CD4-positive, alpha-beta T cell treated with Interleukin-4 for 4 hours (primary cell): ENCODE data around the gene RPL6.

Experiments
- DNase-seq: peaks from one replicate; pipeline ENCODE4 v3.0.0-alpha.2; 2020

Gene RPL6

GRCh38 chr12:112375105-112375504 is 34.3 kb downstream of the RPL6 start:
- DNase-seq = no peak

DNA sequence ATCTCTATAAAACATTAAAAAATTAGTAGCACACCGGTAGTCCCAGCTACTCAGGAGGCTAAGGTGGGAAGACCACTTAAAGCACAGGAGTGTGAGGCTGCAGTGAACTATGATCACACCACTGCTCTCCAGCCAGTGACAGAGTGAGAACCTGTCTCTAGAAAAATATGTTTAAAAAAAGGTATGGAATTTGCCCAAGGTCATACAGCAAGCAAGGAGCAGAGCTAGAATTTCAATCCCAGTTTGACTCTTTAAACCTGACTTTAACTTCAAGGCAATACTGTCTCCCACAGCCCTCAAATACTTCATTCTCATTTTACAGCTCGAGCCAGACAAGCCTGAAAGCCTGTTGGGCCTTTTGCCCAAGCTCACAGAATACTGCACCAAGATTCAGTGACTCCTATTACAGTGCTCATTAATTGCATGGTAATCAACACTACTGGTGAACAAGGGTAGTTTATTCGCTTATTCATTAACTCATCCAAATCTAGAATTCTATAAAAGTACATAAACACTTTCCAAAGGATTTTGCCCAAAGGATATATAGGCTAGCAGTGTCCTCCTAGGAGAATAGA is 35.2 kb downstream of the RPL6 start:
- no peak for DNase-seq

GRCh38 chr12:112370868-112371510 is 38.4 kb downstream of the RPL6 start:
- no peak for DNase-seq

- no peak for DNase-seq
Measured at GRCh38 chr12:112370199-112370598, 39.2 kb downstream of the RPL6 start.

GRCh38 chr12:112368856-112369255 is 40.5 kb downstream of the RPL6 start:
- no peak for DNase-seq

GRCh38 chr12:112367965-112368364 is 41.4 kb downstream of the RPL6 start:
- DNase-seq = no peak

- DNase-seq = no peak
Measured at GRCh38 chr12:112362310-112362709, 47.1 kb downstream of the RPL6 start.

DNA sequence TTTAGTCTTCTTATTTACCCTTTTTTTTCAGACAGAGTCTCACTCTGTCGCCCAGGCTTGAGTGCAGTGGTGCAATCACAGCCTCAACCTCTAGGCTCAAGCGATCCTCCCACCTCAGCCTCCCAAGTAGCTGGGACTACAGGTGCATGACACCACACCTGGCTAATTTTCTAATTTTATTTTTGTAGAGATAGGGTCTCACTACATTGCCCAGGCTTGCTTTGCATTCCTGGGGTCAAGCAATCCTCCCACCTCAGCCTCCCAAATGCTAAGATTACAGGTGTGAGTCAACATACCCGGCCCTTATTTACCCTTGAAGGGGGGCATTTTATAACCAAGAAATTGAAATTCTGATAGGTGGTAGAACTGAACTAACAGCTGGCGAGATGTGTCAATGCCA is 48.1 kb downstream of the RPL6 start:
- DNase-seq = no peak

DNA sequence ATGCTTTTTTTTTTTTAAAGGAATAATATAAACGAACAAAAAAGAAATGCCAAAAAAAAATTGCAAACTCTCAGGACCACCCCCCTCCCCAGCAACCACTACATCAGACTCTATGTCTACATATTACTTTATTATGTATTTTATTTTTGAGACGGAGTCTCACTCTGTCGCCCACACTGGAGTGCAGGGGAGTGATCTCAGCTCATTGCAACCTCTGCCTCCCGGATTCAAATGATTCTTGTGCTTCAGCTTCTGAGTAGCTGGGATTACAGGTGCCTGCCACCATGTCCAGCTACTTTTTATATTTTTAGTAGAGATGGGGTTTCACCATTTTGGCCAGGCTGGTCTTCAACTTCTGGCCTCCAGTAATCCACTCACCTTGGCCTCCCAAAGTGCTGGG is 50.1 kb downstream of the RPL6 start:
- no peak for DNase-seq

DNA sequence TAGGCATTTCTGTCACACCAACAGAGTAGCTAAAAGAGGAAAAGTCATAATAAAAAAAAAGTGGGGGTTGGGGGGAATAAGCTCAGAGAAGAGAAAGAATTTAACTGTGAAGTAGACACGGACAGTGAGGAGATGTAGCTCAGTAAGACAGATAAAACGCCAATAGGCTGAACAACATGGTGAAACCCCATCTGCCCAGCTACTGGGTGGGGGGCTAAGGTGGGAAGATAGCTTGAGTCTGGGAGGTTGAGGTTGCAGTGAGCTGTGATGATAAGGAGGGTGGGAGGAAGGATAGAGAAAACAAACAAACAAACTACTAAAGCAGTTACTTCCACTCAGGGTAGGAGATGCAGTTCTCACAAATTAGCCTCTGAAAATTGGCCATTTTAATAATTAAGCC is 52.2 kb downstream of the RPL6 start:
- DNase-seq = no peak
